Eye (tissue), 1 donor: ENCODE measurements around the gene RBM15B.
"Not testable (repeated sequence)": the region's sequence is repeated elsewhere in the genome, so short reads cannot be mapped to it uniquely, and the experiment has no call there.

Source experiments
- DNase-seq: peaks from one replicate; pipeline ENCODE4 v3.0.0-alpha.2; 2015

RBM15B gene

GRCh38 chr3:51378726-51379125 lies 12.4 kb upstream of the RBM15B start:
- DNase-seq, result no peak

- DNase-seq, result no peak
Observed at GRCh38 chr3:51379301-51379700, 11.8 kb upstream of the RBM15B start.

- DNase-seq, result no peak
Observed at GRCh38 chr3:51379746-51380455, 11.2 kb upstream of the RBM15B start.

GRCh38 chr3:51380601-51381332 lies 10.3 kb upstream of the RBM15B start:
- no peak for DNase-seq

- no peak for DNase-seq
Observed at GRCh38 chr3:51381333-51381705, 9.8 kb upstream of the RBM15B start.

- no peak for DNase-seq
Observed at GRCh38 chr3:51382076-51382745, 8.9 kb upstream of the RBM15B start.

- no peak for DNase-seq
Observed at GRCh38 chr3:51382947-51383578, 8.0 kb upstream of the RBM15B start.

GRCh38 chr3:51384055-51384725 lies 6.9 kb upstream of the RBM15B start:
- DNase-seq, result no peak

GRCh38 chr3:51384726-51385473 lies 6.2 kb upstream of the RBM15B start, which contains the start of gene MANF:
Gene MANF, plus strand, starts transcription at chr3:51385291. Its CDS starts 52 bp downstream, at chr3:51385343.
- peak; percentile 99 for DNase-seq

GRCh38 chr3:51385621-51386091 lies 5.4 kb upstream of the RBM15B start:
- DNase-seq, result no peak

- no peak for DNase-seq
Observed at GRCh38 chr3:51386159-51386851, 4.8 kb upstream of the RBM15B start.

- DNase-seq, result no peak
Observed at GRCh38 chr3:51386852-51387229, 4.2 kb upstream of the RBM15B start.

- not testable (repeated sequence) for DNase-seq
Observed at GRCh38 chr3:51387281-51387680, 3.8 kb upstream of the RBM15B start.

GRCh38 chr3:51388286-51389029 lies 2.6 kb upstream of the RBM15B start:
- DNase-seq, result no peak

GRCh38 chr3:51389423-51390183 lies 1.5 kb upstream of the RBM15B start:
- peak; percentile 72 for DNase-seq

- DNase-seq, result no peak
Observed at GRCh38 chr3:51390246-51391074, 625 bp upstream of the RBM15B start.

- DNase-seq, result peak; percentile 74
Observed at GRCh38 chr3:51391566-51392354, 675 bp downstream of the RBM15B start.
